Putamen (tissue), 1 donor: ENCODE measurements around the gene C6orf120.
A peak's percentile ranks its signal among the peaks of the same experiment; 100 is the strongest.

ENCODE experiments used
- DNase-seq: peaks from one replicate; pipeline ENCODE4 v3.0.0-alpha.2; 2016; ENCODE audit warnings: low spot score

The C6orf120 gene

GRCh38 chr6:169725125-169726048 is 23.5 kb downstream of the C6orf120 start:
- peak; percentile 5 for DNase-seq

- no peak for DNase-seq
Observed at GRCh38 chr6:169726049-169726400, 24.1 kb downstream of the C6orf120 start.

GRCh38 chr6:169726963-169727362 is 25.0 kb downstream of the C6orf120 start:
- DNase-seq = no peak

GRCh38 chr6:169729961-169730360 is 28.0 kb downstream of the C6orf120 start:
- no peak for DNase-seq

GRCh38 chr6:169738204-169738975 is 36.5 kb downstream of the C6orf120 start:
- DNase-seq = no peak

- no peak for DNase-seq
Observed at GRCh38 chr6:169738976-169739529, 37.1 kb downstream of the C6orf120 start.

GRCh38 chr6:169741344-169741743 is 39.4 kb downstream of the C6orf120 start:
- no peak for DNase-seq

GRCh38 chr6:169745405-169745804 is 43.5 kb downstream of the C6orf120 start:
- DNase-seq = no peak

GRCh38 chr6:169746556-169746955 is 44.6 kb downstream of the C6orf120 start:
- DNase-seq = no peak

- peak; percentile 92 for DNase-seq
Observed at GRCh38 chr6:169751242-169752073, 49.5 kb downstream of the C6orf120 start, which contains the start of the genes DYNLT2 and ERMARD. Gene DYNLT2, minus strand, starts transcription at chr6:169751572. Its CDS starts 114 bp downstream, at chr6:169751458. Gene ERMARD, plus strand, starts transcription at chr6:169751622. Its CDS starts 36 bp downstream, at chr6:169751658.

- no peak for DNase-seq
Observed at GRCh38 chr6:169752074-169752623, 50.2 kb downstream of the C6orf120 start.
